CD14-positive monocyte (primary cell): Measurements from ENCODE around the gene MET. TPM values are rescaled to one million over a fixed set of nuclear protein-coding genes. Genes with fewer than 3 reads are reported as not detected.
"Not testable (repeated sequence)": the region's sequence is repeated elsewhere in the genome, so short reads cannot be mapped to it uniquely, and the experiment has no call there.

Experiments
- DNase-seq, 3 donors: peaks; one replicate each; pipeline ENCODE4 v3.0.0-alpha.2; 2011 to 2022
- H2AFZ ChIP-seq: 2 replicates; pipeline ENCODE4 v1.6.0; 2012; ENCODE audit warnings: mild to moderate bottlenecking, low read depth, low read length, inconsistent platforms; ENCODE audit not compliant: insufficient read depth, poor library complexity, severe bottlenecking
- H3K27ac ChIP-seq, 2 donors: 1 replicate in 1 of 2; 2 replicates in 1 of 2; pipeline ENCODE4 v1.5.1; 2012 to 2013; ENCODE audit warnings: low read length in 2 of 2, control low read depth in 1 of 2, inconsistent platforms in 1 of 2, low read depth in 1 of 2, mild to moderate bottlenecking in 1 of 2
- H3K27me3 ChIP-seq, 2 donors: one replicate each; pipeline versions ENCODE4 v1.6.0 to v1.6.1; 2011 to 2013; ENCODE audit warnings: low read length in 2 of 2; ENCODE audit not compliant: control insufficient read depth in 2 of 2, insufficient read depth in 2 of 2
- H3K36me3 ChIP-seq, 2 donors: replicated peaks in 1 of 2; 1 replicate in 1 of 2; 2 replicates in 1 of 2; pipeline versions ENCODE4 v1.5.1 to v1.6.1; 2012 to 2013; ENCODE audit warnings: low read length in 2 of 2, control low read depth in 1 of 2, inconsistent platforms in 1 of 2, mild to moderate bottlenecking in 1 of 2; ENCODE audit not compliant: insufficient read depth in 2 of 2, control insufficient read depth in 1 of 2
- H3K4me1 ChIP-seq, 2 donors: 1 replicate in 1 of 2; 2 replicates in 1 of 2; pipeline versions ENCODE4 v1.5.1 to v1.6.1; 2012 to 2013; ENCODE audit warnings: low read length in 2 of 2, control low read depth in 1 of 2, inconsistent platforms in 1 of 2, mild to moderate bottlenecking in 1 of 2, moderate library complexity in 1 of 2; ENCODE audit not compliant: insufficient read depth in 2 of 2, control insufficient read depth in 1 of 2
- H3K4me2 ChIP-seq: replicated peaks from 2 replicates; pipeline ENCODE3; 2012; ENCODE audit warnings: low read length, moderate library complexity, mild to moderate bottlenecking; ENCODE audit not compliant: poor library complexity, severe bottlenecking; ENCODE audit errors: extremely low read depth
- H3K4me3 ChIP-seq, 3 experiments: fragments of 200-600 bp in 1 of 3; sonication (generic) in 1 of 3; replicated peaks in 1 of 3; 1 replicate in 2 of 3; 2 replicates in 1 of 3; pipeline ENCODE4 v1.5.1; 2011 to 2013; ENCODE audit warnings: low read length in 3 of 3, mild to moderate bottlenecking in 3 of 3, control low read depth in 2 of 3, low read depth in 2 of 3, inconsistent platforms in 1 of 3, moderate library complexity in 1 of 3
- H3K79me2 ChIP-seq: 2 replicates; pipeline ENCODE4 v1.6.0; 2012; ENCODE audit warnings: mild to moderate bottlenecking, control low read depth, inconsistent platforms, low read length, moderate library complexity; ENCODE audit not compliant: insufficient read depth
- H3K9ac ChIP-seq: 2 replicates; pipeline ENCODE4 v1.6.0; 2017; ENCODE audit warnings: low read length, mild to moderate bottlenecking; ENCODE audit not compliant: insufficient read depth, poor library complexity, severe bottlenecking
- H3K9me3 ChIP-seq, 2 donors: replicated peaks in 1 of 2; 1 replicate in 1 of 2; 2 replicates in 1 of 2; pipeline versions ENCODE4 v1.5.1 to v1.6.1; 2012 to 2013; ENCODE audit warnings: low read length in 2 of 2, control low read depth in 1 of 2; ENCODE audit not compliant: control insufficient read depth in 1 of 2, insufficient read depth in 1 of 2
- H4K20me1 ChIP-seq: 2 replicates; pipeline ENCODE4 v1.6.0; 2012; ENCODE audit warnings: mild to moderate bottlenecking, low read length, control low read depth, moderate library complexity; ENCODE audit not compliant: insufficient read depth
- H3K27ac Mint-ChIP-seq, 7 donors: one replicate each; pipeline ENCODE4 v1.8.0; 2020; ENCODE audit warnings: mild to moderate bottlenecking in 7 of 7, mixed read lengths in 7 of 7, moderate library complexity in 6 of 7, inconsistent platforms in 2 of 7
- H3K27me3 Mint-ChIP-seq, 3 donors: one replicate each; pipeline ENCODE4 v1.8.0; 2021 to 2022; ENCODE audit warnings: low read depth in 3 of 3, mild to moderate bottlenecking in 3 of 3, mixed read lengths in 3 of 3, moderate library complexity in 3 of 3, inconsistent platforms in 1 of 3
- H3K36me3 Mint-ChIP-seq, 2 donors: one replicate each; pipeline ENCODE4 v1.8.0; 2020; ENCODE audit warnings: mixed read lengths in 2 of 2, inconsistent platforms in 1 of 2, mild to moderate bottlenecking in 1 of 2
- H3K4me1 Mint-ChIP-seq: one replicate; pipeline ENCODE4 v1.8.0; 2020; ENCODE audit warnings: mild to moderate bottlenecking, mixed read lengths
- H3K4me3 Mint-ChIP-seq, 2 donors: one replicate each; pipeline ENCODE4 v1.8.0; 2020; ENCODE audit warnings: mild to moderate bottlenecking in 2 of 2, mixed read lengths in 2 of 2, moderate library complexity in 1 of 2
- H3K9me3 Mint-ChIP-seq, 7 donors: one replicate each; pipeline ENCODE4 v1.8.0; 2020 to 2022; ENCODE audit warnings: mixed read lengths in 7 of 7, mild to moderate bottlenecking in 6 of 7, moderate library complexity in 6 of 7, inconsistent platforms in 2 of 7
- CTCF ChIP-seq: fragments of 200-600 bp; IDR thresholded peaks from one replicate; pipeline ENCODE4 v1.8.0; 2022; ENCODE audit warnings: antibody characterized with exemption, mild to moderate bottlenecking
- WGBS: methylation state at CpG from one replicate; pipeline ENCODE4 v1.1.5; 2013; ENCODE audit warnings: missing lambda C conversion rate; ENCODE audit not compliant: insufficient coverage; 5-methylcytosine and 5-hydroxymethylcytosine counted together
- intact Hi-C, 2 donors: fragments of 100-400 bp; cut with micrococcal nuclease; formaldehyde crosslinking; loops; one replicate each; pipeline versions ENCODE4 v1.15.0 to v1.15.1; 2023
- polyA plus RNA-seq, 3 donors: library from polyadenylated mRNA; depleted of rRNA in 1 of 3; unstranded in 2 of 3; stranded (reverse) in 1 of 3; fragments of 300-500 nt in 2 of 3; fragments of >200 nt in 1 of 3; fragmentation: Illumina TruSeq in 2 of 3; gene quantifications; 1 replicate in 2 of 3; 2 replicates in 1 of 3; pipeline ENCODE4 v1.2.3, GENCODE V29; 2012 to 2021

MET gene
- polyA plus RNA-seq, 3 donors: not detected

DNA sequence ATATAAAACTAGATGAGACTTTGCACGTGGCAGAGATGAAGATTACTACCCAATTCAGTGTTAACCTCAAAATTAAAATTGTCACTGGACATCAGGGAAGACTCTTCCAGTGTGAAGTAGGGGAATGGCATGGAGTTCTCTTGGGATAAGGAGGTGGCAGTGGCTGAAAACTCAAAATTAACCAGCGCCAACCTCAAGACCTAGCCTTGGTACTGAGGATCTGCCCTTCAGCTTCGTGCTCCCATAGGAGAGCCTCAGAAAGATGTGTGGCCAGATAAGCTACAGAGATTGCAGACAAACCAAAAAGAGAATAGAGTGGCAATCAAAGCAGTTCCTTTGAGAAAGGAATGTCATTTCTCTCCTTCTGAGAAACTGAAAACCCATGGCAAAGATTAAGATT lies 143.0 kb downstream of the MET start:
- peaks cover 0 to 12% of the 10 kb centered on the region in 2 donors for H3K4me1 ChIP-seq
- intact Hi-C loops: no loop called here
- TF ChIP-seq CTCF: no peak
- no peak overlapping the region for H2AFZ ChIP-seq
- no peak for DNase-seq
- H3K4me2 ChIP-seq: no peak overlapping the region
- H3K9me3 Mint-ChIP-seq: no peaks in the 10 kb centered on the region
- H3K4me3 Mint-ChIP-seq: no peak overlapping the region
- H3K27ac ChIP-seq: no peak overlapping the region
- no peak overlapping the region for H3K27ac Mint-ChIP-seq
- H3K36me3 Mint-ChIP-seq: no peaks in the 10 kb centered on the region
- H3K27me3 Mint-ChIP-seq: peaks cover 0 to 2% (median 0%) of the 10 kb centered on the region in 3 donors
- H3K27me3 ChIP-seq: no peaks in the 10 kb centered on the region
- no peaks in the 10 kb centered on the region for H3K36me3 ChIP-seq
- H3K4me1 Mint-ChIP-seq: peaks cover 16% of the 10 kb centered on the region
- no peaks in the 10 kb centered on the region for H3K9me3 ChIP-seq
- H3K4me3 ChIP-seq: no peak overlapping the region
- no peaks in the 10 kb centered on the region for H4K20me1 ChIP-seq
- no peaks in the 10 kb centered on the region for H3K79me2 ChIP-seq
- no peak overlapping the region for H3K9ac ChIP-seq
- 50% methylated on average over 1 of the region's 3 CpGs for WGBS

- peaks cover 0 to 3% (median 0%) of the 10 kb centered on the region in 3 donors for H3K27me3 Mint-ChIP-seq
- H3K27ac Mint-ChIP-seq: no peak overlapping the region
- WGBS: no CpG with 5 or more reads among the region's 3 CpGs
- Histone ChIP-seq H3K4me3 (no peak overlapping the region), H3K36me3 (no peaks in the 10 kb centered on the region), H3K9ac (no peak overlapping the region), H3K79me2 (no peaks in the 10 kb centered on the region), H3K27ac (no peak overlapping the region), H3K4me1 (no peaks in the 10 kb centered on the region), H3K4me2 (no peak overlapping the region), H2AFZ (no peak overlapping the region), H4K20me1 (no peaks in the 10 kb centered on the region), H3K9me3 (no peaks in the 10 kb centered on the region), H3K27me3 (no peaks in the 10 kb centered on the region)
- H3K36me3 Mint-ChIP-seq: no peaks in the 10 kb centered on the region
- intact Hi-C loops: no loop called here
- no peak for DNase-seq
- TF ChIP-seq CTCF: no peak
- peaks cover 0 to 6% (median 4%) of the 10 kb centered on the region in 7 donors for H3K9me3 Mint-ChIP-seq
- H3K4me3 Mint-ChIP-seq: no peak overlapping the region
- peaks cover 5% of the 10 kb centered on the region for H3K4me1 Mint-ChIP-seq
Observed at GRCh38 chr7:116820149-116820548, 148.2 kb downstream of the MET start.

DNA sequence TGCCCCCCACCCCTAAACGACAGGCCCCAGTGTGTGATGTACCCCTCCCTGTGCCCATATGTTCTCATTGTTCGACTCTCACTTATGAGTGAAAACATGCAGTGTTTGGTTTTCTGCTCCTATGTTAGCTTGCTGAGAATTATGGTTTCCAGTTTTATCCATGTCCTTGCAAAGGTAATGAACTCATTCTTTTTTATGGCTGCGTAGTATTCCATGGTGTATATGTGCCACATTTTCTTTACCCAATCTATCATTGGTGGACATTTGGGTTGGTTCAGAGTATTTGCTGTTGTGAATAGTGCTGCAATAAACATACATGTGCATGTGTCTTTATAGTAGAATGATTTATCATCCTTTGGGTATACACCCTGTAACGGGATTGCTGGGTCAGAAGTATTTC lies 149.7 kb downstream of the MET start:
- not testable (repeated sequence) for H3K9me3 Mint-ChIP-seq, H2AFZ ChIP-seq

More for the DNA sequence above, 149.7 kb downstream of the MET start:
- H3K9me3 ChIP-seq, H3K79me2 ChIP-seq, H3K4me2 ChIP-seq, H4K20me1 ChIP-seq, H3K36me3 Mint-ChIP-seq, H3K4me1 Mint-ChIP-seq, H3K9ac ChIP-seq, H3K27ac ChIP-seq, intact Hi-C loops, H3K27ac Mint-ChIP-seq, DNase-seq, H3K36me3 ChIP-seq, H3K4me1 ChIP-seq, H3K4me3 Mint-ChIP-seq, H3K27me3 Mint-ChIP-seq, H3K4me3 ChIP-seq, H3K27me3 ChIP-seq: not testable (repeated sequence)
- WGBS: no CpG with 5 or more reads among the region's 4 CpGs
